Stimulated activated CD4-positive, alpha-beta T cell treated with anti-CD3 and anti-CD28 coated beads, Interleukin-2, amount 100 ng/mL, for 48 hours (primary cell): ENCODE results near the gene LPCAT2.
"Not testable (repeated sequence)": the region's sequence is repeated elsewhere in the genome, so short reads cannot be mapped to it uniquely, and the experiment has no call there.

Experiments used
- DNase-seq, 2 donors: peaks; one replicate each; pipeline ENCODE4 v3.0.0-alpha.2; 2020

The LPCAT2 gene

GRCh38 chr16:55561319-55561848 lies 52.5 kb downstream of the LPCAT2 start:
- no peak for DNase-seq

- no peak for DNase-seq
Observed at GRCh38 chr16:55562936-55563335, 54.1 kb downstream of the LPCAT2 start.

- DNase-seq = no peak
Observed at GRCh38 chr16:55563797-55564196, 54.9 kb downstream of the LPCAT2 start.

DNA sequence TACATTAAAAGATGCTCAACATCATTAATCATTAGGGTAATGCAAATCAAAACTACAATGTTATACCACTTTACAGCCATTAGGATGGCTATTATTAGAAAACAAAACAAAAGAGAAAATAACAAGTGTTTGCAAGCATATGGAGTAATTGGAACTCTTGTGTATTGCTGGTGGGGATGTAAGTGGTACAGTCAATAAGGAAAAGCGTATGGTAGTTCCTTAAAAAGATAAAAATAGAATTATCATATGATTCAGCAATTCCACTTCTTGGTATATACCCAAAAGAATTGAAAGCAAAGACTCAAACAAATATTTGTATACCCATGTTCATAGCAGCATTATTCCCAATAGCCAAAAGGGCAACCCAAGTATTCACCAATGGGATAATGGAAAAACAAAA lies 56.2 kb downstream of the LPCAT2 start:
- DNase-seq = no peak

GRCh38 chr16:55566432-55567175 lies 57.7 kb downstream of the LPCAT2 start, which contains the start of gene CAPNS2:
TSS of gene CAPNS2 (plus strand) at chr16:55566684. CDS start at chr16:55566757, 73 bp downstream.
- no peak for DNase-seq

GRCh38 chr16:55567382-55567781 lies 58.5 kb downstream of the LPCAT2 start:
- no peak for DNase-seq

GRCh38 chr16:55568207-55568606 lies 59.3 kb downstream of the LPCAT2 start:
- no peak for DNase-seq

GRCh38 chr16:55569025-55569424 lies 60.2 kb downstream of the LPCAT2 start:
- no peak for DNase-seq

- no peak for DNase-seq
Observed at GRCh38 chr16:55570159-55570558, 61.3 kb downstream of the LPCAT2 start.

GRCh38 chr16:55571191-55571897 lies 62.5 kb downstream of the LPCAT2 start:
- no peak for DNase-seq

GRCh38 chr16:55572439-55572838 lies 63.6 kb downstream of the LPCAT2 start:
- no peak for DNase-seq

DNA sequence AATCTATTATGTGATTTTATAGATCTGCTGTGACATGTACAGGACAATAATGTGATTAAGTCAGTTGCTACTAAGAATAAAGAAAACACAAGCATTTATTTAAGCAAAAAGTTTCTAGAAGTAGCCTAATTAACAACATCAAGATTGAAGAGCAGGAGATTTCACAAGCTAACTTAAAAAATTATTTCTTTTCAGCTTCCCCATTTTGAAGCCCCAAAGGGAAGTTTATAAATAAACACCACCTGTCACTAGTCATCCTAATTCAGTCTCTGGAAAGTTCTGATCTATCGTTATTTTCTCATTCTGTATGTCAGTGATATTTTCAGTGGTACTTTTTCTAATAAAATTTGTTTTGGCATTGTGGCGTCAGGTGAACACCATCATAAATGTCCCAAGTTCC lies 65.9 kb downstream of the LPCAT2 start:
- DNase-seq = no peak

DNA sequence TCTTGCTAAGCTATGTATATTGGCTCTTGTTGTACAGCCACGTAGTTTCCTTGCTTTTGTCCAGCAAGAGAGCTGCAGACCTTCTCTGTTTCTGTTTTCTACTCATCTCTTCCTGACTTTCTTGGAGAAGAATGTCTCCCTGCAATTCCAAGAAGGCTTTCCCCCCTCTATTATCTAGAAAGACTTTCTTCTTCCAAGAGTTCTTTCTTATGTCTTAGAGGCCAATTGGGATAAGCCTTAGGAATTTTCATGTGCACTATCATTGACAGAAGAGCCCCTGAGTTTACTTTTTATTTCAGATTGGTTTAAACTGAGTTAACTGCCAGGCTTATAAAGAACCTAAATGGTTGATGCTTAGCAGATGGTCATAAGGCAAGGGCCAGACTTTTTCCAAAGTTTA lies 66.6 kb downstream of the LPCAT2 start:
- DNase-seq = no peak

DNA sequence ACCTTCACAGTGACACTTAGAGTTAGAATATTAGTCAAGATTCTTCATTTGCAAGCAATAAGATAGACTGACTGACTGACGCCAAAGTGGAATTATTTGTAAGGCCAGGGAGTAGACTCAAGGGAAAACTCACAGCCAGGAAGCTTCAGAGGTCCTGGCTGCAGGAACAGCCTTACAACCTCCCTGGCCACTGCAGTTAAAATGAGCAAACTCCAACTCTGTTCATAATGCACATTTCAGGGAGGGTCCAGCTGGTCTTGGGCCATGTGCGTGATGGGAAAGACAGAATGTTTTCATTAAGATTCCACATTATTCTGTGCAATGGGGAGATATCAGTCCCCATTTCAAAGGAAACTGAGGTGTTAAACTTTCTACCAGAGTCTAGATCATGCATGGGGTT lies 67.5 kb downstream of the LPCAT2 start:
- DNase-seq = no peak

- no peak for DNase-seq
Observed at GRCh38 chr16:55577887-55578286, 69.0 kb downstream of the LPCAT2 start.

DNA sequence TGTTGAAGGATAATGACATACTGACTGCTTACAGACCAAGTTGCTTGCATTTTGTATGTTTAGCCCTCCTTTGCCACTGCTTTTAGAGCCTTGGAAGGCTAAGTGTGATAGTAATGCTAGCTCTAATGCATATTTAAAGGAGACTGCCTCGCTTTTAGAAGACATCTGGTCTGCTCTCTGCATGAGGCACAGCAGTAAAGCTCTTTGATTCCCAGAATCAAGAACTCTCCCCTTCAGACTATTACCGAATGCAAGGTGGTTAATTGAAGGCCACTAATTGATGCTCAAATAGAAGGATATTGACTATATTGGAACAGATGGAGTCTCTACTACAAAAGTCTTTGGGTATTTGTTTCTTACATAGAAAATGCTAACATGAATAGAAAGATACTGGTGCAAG lies 76.8 kb downstream of the LPCAT2 start:
- no peak for DNase-seq

GRCh38 chr16:55588799-55589198 lies 79.9 kb downstream of the LPCAT2 start:
- DNase-seq = no peak

DNA sequence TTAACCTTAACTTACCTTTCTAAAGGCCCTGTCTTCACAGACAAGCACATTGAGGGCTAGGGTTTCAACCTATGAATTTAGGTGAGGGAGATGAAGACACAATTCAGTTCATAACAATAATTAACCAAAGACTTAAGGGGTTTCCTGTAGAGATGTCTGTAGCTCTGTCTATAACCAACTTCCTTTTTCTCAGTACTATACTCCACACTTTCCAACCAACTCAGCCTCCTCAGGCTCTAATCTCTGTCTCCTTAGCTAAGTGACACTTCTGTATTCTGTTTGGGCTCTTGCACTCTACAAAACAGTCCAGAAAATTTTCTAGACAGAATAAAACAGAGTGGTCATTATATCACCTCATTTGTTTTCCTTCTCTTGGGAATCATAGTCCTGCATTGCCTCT lies 83.4 kb downstream of the LPCAT2 start:
- no peak for DNase-seq

DNA sequence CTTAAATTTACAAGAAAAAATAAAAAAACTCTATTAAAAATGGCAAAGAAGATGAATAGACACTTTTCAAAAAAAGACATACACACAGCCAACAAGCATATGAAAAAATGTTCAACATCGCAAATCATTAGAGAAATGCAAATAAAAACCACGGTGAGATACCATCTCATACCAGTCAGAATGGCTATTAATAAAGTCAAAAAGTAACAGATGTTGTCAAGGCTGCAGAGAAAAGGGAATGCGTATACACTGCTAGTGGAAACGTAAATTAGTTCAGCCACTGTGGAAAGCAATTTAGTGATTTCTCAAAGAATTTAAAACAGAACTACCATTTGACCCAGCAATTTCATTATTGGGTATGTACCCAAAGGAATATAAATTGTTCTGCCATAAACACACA lies 89.1 kb downstream of the LPCAT2 start:
- no peak for DNase-seq

- DNase-seq = no peak
Observed at GRCh38 chr16:55605754-55606336, 97.0 kb downstream of the LPCAT2 start.

GRCh38 chr16:55613613-55614335 lies 104.9 kb downstream of the LPCAT2 start:
- DNase-seq = no peak

DNA sequence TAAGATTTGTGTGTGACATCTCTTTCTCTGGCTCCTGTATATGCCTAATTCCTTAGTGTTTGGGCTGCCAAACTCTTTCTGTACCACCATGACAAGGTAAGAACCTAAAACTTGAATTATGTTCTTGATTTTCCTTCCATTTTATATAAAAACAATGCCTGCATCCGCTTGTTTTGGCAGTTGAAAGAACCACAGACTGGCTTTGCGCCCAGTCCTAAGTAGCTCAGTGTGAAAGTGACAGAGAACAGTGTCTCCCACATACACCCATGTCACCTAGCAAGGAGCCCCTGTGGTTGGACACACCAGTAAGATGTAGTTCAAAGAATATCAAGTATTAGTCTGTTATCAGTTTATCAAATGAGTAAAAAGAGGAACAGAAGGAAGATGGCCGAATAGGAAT lies 106.2 kb downstream of the LPCAT2 start:
- DNase-seq = no peak

- not testable (repeated sequence) for DNase-seq
Observed at GRCh38 chr16:55615670-55616069, 106.8 kb downstream of the LPCAT2 start.
